ENCODE data around the gene RAB30. TPM values are rescaled to one million over a fixed set of nuclear protein-coding genes. Genes with fewer than 3 reads are reported as not detected.

RAB30 gene
- polyA plus RNA-seq, 3 donors: 0.11 to 0.67 (median 0.54) TPM

DNA sequence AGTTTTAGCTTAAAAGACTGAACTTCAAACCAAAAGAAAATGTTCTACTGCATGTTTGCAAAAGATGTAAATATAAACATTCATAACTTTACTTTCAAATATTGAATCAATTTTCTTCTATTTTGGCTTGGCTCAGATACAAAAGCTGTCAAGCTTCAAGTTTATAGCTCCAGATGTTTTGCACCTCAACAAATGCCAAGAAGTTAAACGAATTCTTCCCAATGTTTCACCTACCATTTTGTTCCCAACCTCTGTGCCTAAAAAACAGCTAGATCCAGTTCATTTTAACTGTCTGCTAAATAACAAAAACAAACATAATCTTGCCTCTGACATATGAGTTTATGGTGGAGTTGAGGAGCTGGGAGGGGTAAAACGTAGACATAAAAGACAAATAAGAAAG is 76.5 kb downstream of the RAB30 start:
- Histone ChIP-seq H3K4me3 (replicated peaks in 1 of 3; ENCODE audit: low read depth in 2 of 3, low read length in 3 of 3) (no peak overlapping the region), H3K9me3 (replicated peaks in 1 of 2; ENCODE audit: control insufficient read depth in 1 of 2, insufficient read depth in 1 of 2, low read length in 2 of 2) (no peaks in the 10 kb centered on the region), H4K20me1 (ENCODE audit: insufficient read depth, low read length) (no peaks in the 10 kb centered on the region), H3K36me3 (replicated peaks in 1 of 2; ENCODE audit: control insufficient read depth in 1 of 2, insufficient read depth in 2 of 2, low read length in 2 of 2) (no peaks in the 10 kb centered on the region), H3K27ac (ENCODE audit: low read depth in 1 of 2, low read length in 2 of 2) (no peak overlapping the region), H3K27me3 (ENCODE audit: control insufficient read depth in 2 of 2, insufficient read depth in 2 of 2, low read length in 2 of 2) (no peaks in the 10 kb centered on the region), H3K79me2 (ENCODE audit: insufficient read depth, low read length) (no peaks in the 10 kb centered on the region), H2AFZ (ENCODE audit: insufficient read depth, low read depth, low read length, poor library complexity, severe bottlenecking) (no peak overlapping the region), H3K9ac (ENCODE audit: insufficient read depth, low read length, poor library complexity, severe bottlenecking) (no peak overlapping the region), H3K4me1 (ENCODE audit: control insufficient read depth in 1 of 2, insufficient read depth in 2 of 2, low read length in 2 of 2) (no peaks in the 10 kb centered on the region), H3K4me2 (replicated peaks; ENCODE audit: extremely low read depth, low read length, poor library complexity, severe bottlenecking) (no peak overlapping the region)
- H3K36me3 Mint-ChIP-seq: no peaks in the 10 kb centered on the region
- WGBS (ENCODE audit: insufficient coverage): 57% methylated on average over 1 of the region's 2 CpGs
- no peak overlapping the region for H3K4me3 Mint-ChIP-seq
- no peak for DNase-seq
- peaks cover 2 to 5% (median 3%) of the 10 kb centered on the region in 3 donors for H3K27me3 Mint-ChIP-seq (ENCODE audit: low read depth in 3 of 3)
- TF ChIP-seq CTCF (IDR thresholded peaks at IDR 0.05): no peak
- intact Hi-C loops (cut with micrococcal nuclease): no loop called here
- no peak overlapping the region for H3K27ac Mint-ChIP-seq
- peaks cover 0 to 3% (median 1%) of the 10 kb centered on the region in 7 donors for H3K9me3 Mint-ChIP-seq
- H3K4me1 Mint-ChIP-seq: no peaks in the 10 kb centered on the region

DNA sequence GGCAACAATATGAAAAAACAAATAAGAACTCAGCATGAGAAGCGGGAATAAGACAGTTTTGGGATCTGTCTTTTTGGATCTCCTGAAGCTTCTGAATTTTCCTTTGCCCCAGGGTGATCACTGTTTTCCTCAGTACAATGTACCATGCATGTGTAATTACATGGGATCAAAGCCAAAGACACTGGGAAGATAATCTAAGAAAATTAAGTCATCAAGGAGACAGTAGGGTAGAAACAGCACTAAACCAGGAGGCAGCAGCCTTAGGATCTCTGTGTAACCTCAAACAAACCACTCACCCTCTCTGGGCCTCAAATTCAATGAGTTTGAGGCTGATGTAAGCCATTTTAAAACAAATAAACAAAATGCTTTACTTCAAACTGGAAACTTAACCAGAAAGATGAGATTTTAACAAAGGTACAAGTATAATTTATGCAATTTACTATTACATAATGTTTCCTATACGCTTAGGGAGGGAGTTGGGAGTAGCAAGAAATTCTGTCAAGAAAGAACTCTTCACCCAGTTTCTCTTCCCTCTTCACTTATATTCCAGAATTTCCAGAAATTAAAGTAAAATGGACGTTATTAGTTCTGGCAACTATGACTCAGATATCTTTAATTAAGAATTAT is 77.0 kb downstream of the RAB30 start:
- no peak for TF ChIP-seq CTCF (IDR thresholded peaks at IDR 0.05)
- Histone ChIP-seq H3K4me1 (ENCODE audit: control insufficient read depth in 1 of 2, insufficient read depth in 2 of 2, low read length in 2 of 2) (no peaks in the 10 kb centered on the region), H3K4me2 (replicated peaks; ENCODE audit: extremely low read depth, low read length, poor library complexity, severe bottlenecking) (no peak overlapping the region), H3K4me3 (replicated peaks in 1 of 3; ENCODE audit: low read depth in 2 of 3, low read length in 3 of 3) (no peak overlapping the region), H3K79me2 (ENCODE audit: insufficient read depth, low read length) (no peaks in the 10 kb centered on the region), H3K27me3 (ENCODE audit: control insufficient read depth in 2 of 2, insufficient read depth in 2 of 2, low read length in 2 of 2) (no peaks in the 10 kb centered on the region), H3K27ac (ENCODE audit: low read depth in 1 of 2, low read length in 2 of 2) (no peak overlapping the region), H3K9me3 (replicated peaks in 1 of 2; ENCODE audit: control insufficient read depth in 1 of 2, insufficient read depth in 1 of 2, low read length in 2 of 2) (no peaks in the 10 kb centered on the region), H4K20me1 (ENCODE audit: insufficient read depth, low read length) (no peaks in the 10 kb centered on the region), H3K9ac (ENCODE audit: insufficient read depth, low read length, poor library complexity, severe bottlenecking) (no peak overlapping the region), H2AFZ (ENCODE audit: insufficient read depth, low read depth, low read length, poor library complexity, severe bottlenecking) (no peak overlapping the region), H3K36me3 (replicated peaks in 1 of 2; ENCODE audit: control insufficient read depth in 1 of 2, insufficient read depth in 2 of 2, low read length in 2 of 2) (no peaks in the 10 kb centered on the region)
- H3K27ac Mint-ChIP-seq: no peak overlapping the region
- no peaks in the 10 kb centered on the region for H3K4me1 Mint-ChIP-seq
- intact Hi-C loops (cut with micrococcal nuclease): no loop called here
- peaks cover 0 to 3% (median under 1%) of the 10 kb centered on the region in 7 donors for H3K9me3 Mint-ChIP-seq
- no peak for DNase-seq
- H3K36me3 Mint-ChIP-seq: no peaks in the 10 kb centered on the region
- H3K4me3 Mint-ChIP-seq: no peak overlapping the region
- WGBS (ENCODE audit: insufficient coverage): no CpG with 5 or more reads among the region's 3 CpGs
- peaks cover 2 to 5% (median 3%) of the 10 kb centered on the region in 3 donors for H3K27me3 Mint-ChIP-seq (ENCODE audit: low read depth in 3 of 3)

Measured in CD14-positive monocyte (primary cell).